GM10266 (cell line): ENCODE data around the gene CAPN12.

Source experiments
- DNase-seq: peaks from one replicate; pipeline ENCODE4 v3.0.0; 2012; ENCODE audit errors: extremely low spot score
- CTCF ChIP-seq: IDR thresholded peaks from 2 replicates; pipeline ENCODE4 v1.5.1; 2012; ENCODE audit warnings: mild to moderate bottlenecking, low read depth; ENCODE audit not compliant: control insufficient read depth, insufficient read depth; ENCODE audit errors: missing control alignments

Gene CAPN12

GRCh38 chr19:38692458-38693379 is 51.6 kb downstream of the CAPN12 start:
- TF ChIP-seq CTCF: no peak
- no peak for DNase-seq

GRCh38 chr19:38691938-38692457 is 52.3 kb downstream of the CAPN12 start:
- DNase-seq: no peak
- TF ChIP-seq CTCF: no peak

GRCh38 chr19:38690832-38691231 is 53.4 kb downstream of the CAPN12 start:
- no peak for TF ChIP-seq CTCF
- DNase-seq: no peak

GRCh38 chr19:38690146-38690545 is 54.1 kb downstream of the CAPN12 start:
- TF ChIP-seq CTCF: no peak
- no peak for DNase-seq

GRCh38 chr19:38687837-38688378 is 56.4 kb downstream of the CAPN12 start:
- TF ChIP-seq CTCF: no peak
- no peak for DNase-seq

GRCh38 chr19:38686530-38686888 is 57.8 kb downstream of the CAPN12 start:
- peak; percentile 67 for DNase-seq
- TF ChIP-seq CTCF: no peak
